Heart left ventricle (tissue), 16 donors: ENCODE results near the gene SAMD13. TPM values are rescaled to one million over a fixed set of nuclear protein-coding genes. Genes with fewer than 3 reads are reported as not detected.

Experiments
- ATAC-seq, 4 donors: fragments of 200-7000 bp; cut with Tn5 transposase; one replicate each; pipeline ENCODE4 v1.9.1; 2020 to 2022; ENCODE audit warnings: moderate library complexity in 4 of 4, mild to moderate bottlenecking in 3 of 4, moderate number of reproducible peaks in 1 of 4
- DNase-seq, 5 donors: peaks; one replicate each; pipeline ENCODE4 v3.0.0-alpha.2; 2020
- H3K27ac ChIP-seq, 12 donors: fragments of 200-600 bp; sonication (generic) in 4 of 12; one replicate each; pipeline versions ENCODE4 v1.5.0 to v1.8.0; 2016 to 2022; ENCODE audit warnings: mild to moderate bottlenecking in 2 of 12
- H3K27me3 ChIP-seq, 9 donors: fragments of 200-600 bp; sonication (generic) in 2 of 9; one replicate each; pipeline versions ENCODE4 v1.5.1 to v1.8.0; 2016 to 2022; ENCODE audit warnings: mild to moderate bottlenecking in 3 of 9
- H3K36me3 ChIP-seq, 9 donors: fragments of 200-600 bp; sonication (generic) in 2 of 9; one replicate each; pipeline versions ENCODE4 v1.5.0 to v1.8.0; 2018 to 2022; ENCODE audit warnings: mild to moderate bottlenecking in 2 of 9
- H3K4me1 ChIP-seq, 12 donors: fragments of 200-600 bp; sonication (generic) in 4 of 12; one replicate each; pipeline versions ENCODE4 v1.5.0 to v1.8.0; 2016 to 2022; ENCODE audit warnings: mild to moderate bottlenecking in 3 of 12
- H3K4me3 ChIP-seq, 12 donors: fragments of 200-600 bp; sonication (generic) in 4 of 12; one replicate each; pipeline versions ENCODE4 v1.5.0 to v1.8.0; 2017 to 2022; ENCODE audit warnings: mild to moderate bottlenecking in 9 of 12, moderate library complexity in 4 of 12
- H3K9me3 ChIP-seq, 12 donors: fragments of 200-600 bp; sonication (generic) in 4 of 12; one replicate each; pipeline versions ENCODE4 v1.5.0 to v1.8.0; 2016 to 2022; ENCODE audit warnings: mild to moderate bottlenecking in 1 of 12
- POLR2A ChIP-seq, 2 donors: fragments of 450-650 bp; IDR thresholded peaks; one replicate each; pipeline ENCODE4 v1.6.1; 2017; ENCODE audit warnings: antibody characterized with exemption in 2 of 2, mild to moderate bottlenecking in 2 of 2, moderate library complexity in 2 of 2
- WGBS, 4 donors: extraction: QIAGEN DNeasy Blood & Tissue Kit in 2 of 4; methylation state at CpG; one replicate each; pipeline versions ENCODE4 v1.1.5 to v1.1.7; 2013 to 2018; 5-methylcytosine and 5-hydroxymethylcytosine counted together
- intact Hi-C, 10 donors: fragments of 100-400 bp; cut with DNase I; formaldehyde crosslinking; loops; one replicate each; pipeline versions ENCODE4 v1.11.1 to v1.14.2; 2022
- polyA plus RNA-seq, 2 donors: library from polyadenylated mRNA; stranded (reverse); fragments of 200-250 nt; gene quantifications; one replicate each; pipeline ENCODE4 v1.2.3, GENCODE V29; 2013
- total RNA-seq, 9 donors: library from RNA; depleted of rRNA in 2 of 9; stranded (reverse); fragments of >200 nt in 2 of 9; fragmentation: NEBNext Ultra II Directional in 3 of 9; extraction: Animal tissue kit (Norgen Biotek cat#: 25700) in 3 of 9; gene quantifications; one replicate each; pipeline versions ENCODE4 v1.1.0 to v1.2.4, GENCODE V29; 2016 to 2023
- TF ChIP-seq, protein P1 (sequence below), 12 donors: fragments of 200-600 bp; sonication (generic) in 4 of 12; IDR thresholded peaks; one replicate each; pipeline versions ENCODE4 v1.5.0 to v1.8.0; 2018 to 2022; ENCODE audit warnings: antibody characterized with exemption in 12 of 12, mild to moderate bottlenecking in 5 of 12
- donor health status: ischemic (EF 13 %, LVEDD 7.1; RV severe dilation, severe dysfunction).
- donor health status: healthy with polysubstance abuse.
- donor health status: DM: no; HTN: yes; CAD: no.
- donor health status: DM: no; HTN: no; CAD: no.
- donor health status: ischemic (EF 25% LVEDD 6.9; RV normal size, moderate dysfunction).
- donor health status: ischemic (EF 25% LVEDD 5.7; RV mildly dilated, moderate dysfunction).
- donor health status: healthy.
- donor health status: DM: yes; HTN: yes; CAD: no.
- donor health status: ischemic (EF 35%, LVEDD 5.7; RV mildly dilated, moderate dysfunction).
- donor health status: nonischemic (EF 11% LVEDD 7.7; RV severe dilation, severe dysfunction).
- donor health status: DM: yes; HTN: yes; CAD: no.
- donor health status: PGD.
- donor health status: ischemic (EF 29% LVEDD 5.4; RV normal size, mild dysfunction).
- donor health status: nonischemic (EF 23%, LVEDD 6.1; RV moderate dilation, normal function).

The SAMD13 gene
- total and polyA plus RNA-seq, 11 donors = 0.40 to 3.0 (median 1.5) TPM; not detected in 1

DNA sequence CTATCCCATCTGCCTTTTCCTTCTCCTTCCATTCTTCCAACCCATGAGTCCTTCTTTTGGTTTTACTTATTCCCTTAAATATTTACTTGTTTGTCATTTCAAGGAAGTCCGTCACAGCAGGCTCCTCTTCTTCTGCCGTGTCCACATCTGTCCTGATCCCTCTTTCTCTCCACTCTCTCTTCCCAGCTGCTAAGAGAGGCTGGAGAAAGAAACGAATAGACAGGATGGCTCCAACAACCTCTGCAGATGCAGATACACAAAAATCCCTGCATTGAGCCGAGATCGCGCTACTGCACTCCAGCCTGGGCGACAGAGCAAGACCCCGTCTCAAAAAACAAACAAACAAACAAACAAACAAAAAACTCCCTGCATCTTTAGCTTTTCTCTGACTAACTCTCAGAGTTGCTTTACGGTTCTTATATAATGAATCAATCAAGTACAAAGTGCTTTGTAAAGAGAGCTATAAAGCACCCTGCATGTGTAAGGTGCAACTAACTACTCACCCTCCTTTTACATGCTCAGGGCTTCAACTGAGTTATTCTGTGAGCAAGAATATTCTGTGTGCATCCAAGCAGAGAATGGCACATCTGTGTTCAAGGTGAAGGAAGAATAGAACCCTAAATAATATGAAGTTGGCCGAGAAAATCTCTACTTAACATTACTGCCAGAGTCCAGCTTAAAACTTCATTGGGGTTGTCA is 3.8 kb upstream of the SAMD13 start:
- Histone ChIP-seq H3K27me3 (no peaks in the 10 kb centered on the region), H3K27ac (peak overlapping the region in 7 of 12 donors; percentile 83 to 92 (median 87)), H3K4me3 (peak overlapping the region; percentile 69 to 93 (median 82)), H3K9me3 (peaks cover 0 to 11% (median 0%) of the 10 kb centered on the region in 12 donors), H3K36me3 (no peaks in the 10 kb centered on the region), H3K4me1 (peaks cover 0 to 39% (median 24%) of the 10 kb centered on the region in 12 donors)
- no peak for TF ChIP-seq POLR2A (IDR thresholded peaks at IDR 0.05)
- TF ChIP-seq, protein P1, sequence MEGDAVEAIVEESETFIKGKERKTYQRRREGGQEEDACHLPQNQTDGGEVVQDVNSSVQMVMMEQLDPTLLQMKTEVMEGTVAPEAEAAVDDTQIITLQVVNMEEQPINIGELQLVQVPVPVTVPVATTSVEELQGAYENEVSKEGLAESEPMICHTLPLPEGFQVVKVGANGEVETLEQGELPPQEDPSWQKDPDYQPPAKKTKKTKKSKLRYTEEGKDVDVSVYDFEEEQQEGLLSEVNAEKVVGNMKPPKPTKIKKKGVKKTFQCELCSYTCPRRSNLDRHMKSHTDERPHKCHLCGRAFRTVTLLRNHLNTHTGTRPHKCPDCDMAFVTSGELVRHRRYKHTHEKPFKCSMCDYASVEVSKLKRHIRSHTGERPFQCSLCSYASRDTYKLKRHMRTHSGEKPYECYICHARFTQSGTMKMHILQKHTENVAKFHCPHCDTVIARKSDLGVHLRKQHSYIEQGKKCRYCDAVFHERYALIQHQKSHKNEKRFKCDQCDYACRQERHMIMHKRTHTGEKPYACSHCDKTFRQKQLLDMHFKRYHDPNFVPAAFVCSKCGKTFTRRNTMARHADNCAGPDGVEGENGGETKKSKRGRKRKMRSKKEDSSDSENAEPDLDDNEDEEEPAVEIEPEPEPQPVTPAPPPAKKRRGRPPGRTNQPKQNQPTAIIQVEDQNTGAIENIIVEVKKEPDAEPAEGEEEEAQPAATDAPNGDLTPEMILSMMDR (IDR thresholded peaks at IDR 0.05) = no peak
- intact Hi-C loops = loop anchor here in 1 of 10 donors (10.0 kb wide), 2 partner anchors 207 to 307 kb away; partner anchors contain the start of genes GNG5 and SPATA1
- 77 to 82% (median 81%) methylated on average over 10 of the region's 10 CpGs for WGBS, 4 donors
- DNase-seq = no peak
- no peak for ATAC-seq

DNA sequence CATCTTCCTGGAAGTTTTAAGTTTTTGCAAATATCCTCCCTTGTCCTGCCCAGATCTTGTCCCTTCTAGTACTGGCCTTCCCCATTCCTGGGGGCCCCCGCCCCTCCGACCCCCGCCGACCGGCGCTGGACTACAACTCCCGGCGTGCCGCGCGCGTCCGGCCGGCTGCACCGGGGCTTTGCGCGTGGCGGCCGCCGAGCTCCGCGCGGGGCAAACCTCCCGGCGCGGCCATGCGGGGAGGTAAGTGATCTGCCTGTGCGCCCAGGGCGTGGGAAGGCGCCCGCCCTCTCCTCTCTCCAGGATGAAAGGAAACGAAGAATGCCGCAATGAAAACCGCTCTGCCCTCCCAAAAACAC is 3.2 kb upstream of the SAMD13 start:
- peak; percentile 72 to 91 (median 82) for ATAC-seq
- DNase-seq = peak; percentile 61 to 83 (median 66)
- 0 to 1% (median 1%) methylated on average over 15 to 34 of the region's 34 CpGs for WGBS, 4 donors
- Histone ChIP-seq H3K36me3 (no peaks in the 10 kb centered on the region), H3K4me1 (peaks cover 0 to 42% (median 27%) of the 10 kb centered on the region in 12 donors), H3K27ac (peak overlapping the region; percentile 78 to 92 (median 86)), H3K4me3 (peak overlapping the region; percentile 69 to 93 (median 82)), H3K9me3 (peaks cover 0 to 11% (median 0%) of the 10 kb centered on the region in 12 donors), H3K27me3 (no peaks in the 10 kb centered on the region)
- peak in 1 of 2 donors; percentile 59 for TF ChIP-seq POLR2A (IDR thresholded peaks at IDR 0.05)
- TF ChIP-seq, protein P1 (IDR thresholded peaks at IDR 0.05) = no peak
- intact Hi-C loops = loop anchor here in 1 of 10 donors (10.0 kb wide), 2 partner anchors 206 to 306 kb away; partner anchors contain the start of genes GNG5 and SPATA1

DNA sequence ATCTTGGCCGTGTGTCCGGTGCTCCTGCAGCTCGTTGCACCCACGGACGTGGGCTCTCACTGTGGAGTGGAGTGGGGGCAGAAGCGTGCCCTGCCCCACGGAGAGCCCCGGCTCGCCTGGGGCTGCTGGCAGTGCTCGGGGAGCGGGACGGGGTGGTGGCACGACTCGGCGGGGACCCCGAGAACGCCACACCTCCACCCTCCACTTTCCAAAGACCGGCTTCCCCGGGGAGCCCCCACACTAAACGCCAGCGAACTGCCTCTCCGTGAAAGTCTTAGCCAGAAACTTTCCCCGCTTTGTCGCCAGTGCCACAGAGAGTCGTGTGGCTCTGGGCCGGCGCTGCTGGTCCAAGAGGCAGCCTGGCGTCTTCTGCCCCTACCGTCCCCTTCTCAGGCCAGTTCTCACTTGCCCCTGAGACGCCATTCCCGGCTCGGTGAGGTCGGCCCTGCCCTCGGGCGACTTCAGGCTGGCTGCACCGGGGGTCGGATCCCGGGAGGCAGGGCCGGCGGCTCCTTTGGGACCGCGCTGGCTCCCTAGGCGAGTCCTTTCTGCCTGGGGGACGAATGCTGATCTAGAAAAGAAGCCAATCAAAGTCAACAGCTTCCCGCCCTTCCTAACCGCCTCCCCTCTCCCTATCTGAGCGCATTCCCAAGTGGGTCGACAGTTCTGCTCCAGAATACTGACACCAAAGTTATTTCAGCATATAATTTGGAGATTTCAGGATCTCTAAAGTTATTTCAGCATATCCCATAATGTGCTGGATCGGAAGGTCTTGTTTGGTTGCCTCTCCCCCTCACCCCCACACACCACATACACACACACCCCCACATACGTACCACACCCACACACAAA is 2.6 kb upstream of the SAMD13 start:
- intact Hi-C loops = loop anchor here in 1 of 10 donors (10.0 kb wide), 2 partner anchors 206 to 306 kb away; partner anchors contain the start of genes GNG5 and SPATA1
- peak; percentile 44 to 76 (median 66) for ATAC-seq
- TF ChIP-seq, protein P1 (IDR thresholded peaks at IDR 0.05) = no peak
- no peak for TF ChIP-seq POLR2A (IDR thresholded peaks at IDR 0.05)
- Histone ChIP-seq H3K4me3 (peak overlapping the region; percentile 69 to 93 (median 82)), H3K9me3 (peaks cover 0 to 11% (median 0%) of the 10 kb centered on the region in 12 donors), H3K4me1 (peaks cover 0 to 45% (median 27%) of the 10 kb centered on the region in 12 donors), H3K36me3 (no peaks in the 10 kb centered on the region), H3K27me3 (no peaks in the 10 kb centered on the region), H3K27ac (peak overlapping the region; percentile 78 to 92 (median 86))
- WGBS, 4 donors = 1 to 2% (median 1%) methylated on average over 31 to 50 of the region's 50 CpGs
- peak; percentile 30 to 73 (median 47) for DNase-seq
